ENCODE data around the gene IGSF5.
"Not testable (repeated sequence)": the region's sequence is repeated elsewhere in the genome, so short reads cannot be mapped to it uniquely, and the experiment has no call there.

Gene IGSF5

GRCh38 chr21:39744883-39745282 is at the start of gene IGSF5:
TSS of gene IGSF5 (plus strand) at chr21:39745183. CDS start at chr21:39745510, 327 bp downstream.
- not testable (repeated sequence) for DNase-seq (ENCODE audit: low read depth)

GRCh38 chr21:39696196-39696595 is 48.8 kb upstream of the IGSF5 start:
- TF ChIP-seq CTCF (IDR thresholded peaks at IDR 0.05; ENCODE audit: control insufficient read depth, extremely low read depth, insufficient read depth): no peak
- no peak overlapping the region for H3K4me3 ChIP-seq (ENCODE audit: low read depth, low read length)

More at GRCh38 chr21:39744883-39745282, at the start of gene IGSF5:
- not testable (repeated sequence) for H3K4me3 ChIP-seq (ENCODE audit: low read depth, low read length)

GRCh38 chr21:39696618-39697017 is 48.4 kb upstream of the IGSF5 start:
- TF ChIP-seq CTCF (IDR thresholded peaks at IDR 0.05; ENCODE audit: control insufficient read depth, extremely low read depth, insufficient read depth): no peak
- peak; percentile 6 for DNase-seq (ENCODE audit: low read depth)
- H3K4me3 ChIP-seq (ENCODE audit: low read depth, low read length): no peak overlapping the region

More at GRCh38 chr21:39696196-39696595, 48.8 kb upstream of the IGSF5 start:
- DNase-seq (ENCODE audit: low read depth): no peak

GRCh38 chr21:39700318-39700717 is 44.7 kb upstream of the IGSF5 start:
- no peak for TF ChIP-seq CTCF (IDR thresholded peaks at IDR 0.05; ENCODE audit: control insufficient read depth, extremely low read depth, insufficient read depth)
- H3K4me3 ChIP-seq (ENCODE audit: low read depth, low read length): no peak overlapping the region
- no peak for DNase-seq (ENCODE audit: low read depth)

- no peak for TF ChIP-seq CTCF (IDR thresholded peaks at IDR 0.05; ENCODE audit: control insufficient read depth, extremely low read depth, insufficient read depth)
- no peak for DNase-seq (ENCODE audit: low read depth)
- no peak overlapping the region for H3K4me3 ChIP-seq (ENCODE audit: low read depth, low read length)
These were observed 41.4 kb upstream of the IGSF5 start for GRCh38 chr21:39703578-39703977.

- peak; percentile 16; the same call in 1 of the 2 replicates for TF ChIP-seq CTCF (IDR thresholded peaks at IDR 0.05; ENCODE audit: control insufficient read depth, extremely low read depth, insufficient read depth)
- H3K4me3 ChIP-seq (ENCODE audit: low read depth, low read length): no peak overlapping the region
- no peak for DNase-seq (ENCODE audit: low read depth)
These were observed 39.1 kb upstream of the IGSF5 start for GRCh38 chr21:39705849-39706248.

- TF ChIP-seq CTCF (IDR thresholded peaks at IDR 0.05; ENCODE audit: control insufficient read depth, extremely low read depth, insufficient read depth): no peak
- no peak overlapping the region for H3K4me3 ChIP-seq (ENCODE audit: low read depth, low read length)
- DNase-seq (ENCODE audit: low read depth): no peak
These were observed 37.7 kb upstream of the IGSF5 start for GRCh38 chr21:39707316-39707715.
